ENCODE data around the gene KCNA10.

DNA sequence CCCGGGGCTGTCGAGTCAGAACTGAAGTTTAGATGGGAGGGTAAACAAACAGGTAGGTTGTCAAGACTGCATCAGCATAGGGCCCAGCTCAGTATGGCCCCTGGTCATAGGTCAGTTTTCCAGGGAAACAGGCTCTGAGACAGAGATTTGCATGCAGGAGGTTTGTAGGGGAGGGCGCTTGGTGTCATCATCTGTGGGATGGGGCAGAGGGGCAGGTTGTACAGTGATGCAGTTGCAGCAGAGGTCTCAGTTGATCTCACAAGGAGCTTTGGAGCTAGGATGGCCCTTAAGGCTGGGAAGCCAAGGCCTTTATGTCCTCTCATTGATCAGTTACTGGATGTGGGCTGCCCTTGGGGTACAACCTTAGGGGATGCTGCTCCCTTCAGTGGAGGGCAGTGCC lies 38.5 kb upstream of the KCNA10 start:
- TF ChIP-seq, protein P1, sequence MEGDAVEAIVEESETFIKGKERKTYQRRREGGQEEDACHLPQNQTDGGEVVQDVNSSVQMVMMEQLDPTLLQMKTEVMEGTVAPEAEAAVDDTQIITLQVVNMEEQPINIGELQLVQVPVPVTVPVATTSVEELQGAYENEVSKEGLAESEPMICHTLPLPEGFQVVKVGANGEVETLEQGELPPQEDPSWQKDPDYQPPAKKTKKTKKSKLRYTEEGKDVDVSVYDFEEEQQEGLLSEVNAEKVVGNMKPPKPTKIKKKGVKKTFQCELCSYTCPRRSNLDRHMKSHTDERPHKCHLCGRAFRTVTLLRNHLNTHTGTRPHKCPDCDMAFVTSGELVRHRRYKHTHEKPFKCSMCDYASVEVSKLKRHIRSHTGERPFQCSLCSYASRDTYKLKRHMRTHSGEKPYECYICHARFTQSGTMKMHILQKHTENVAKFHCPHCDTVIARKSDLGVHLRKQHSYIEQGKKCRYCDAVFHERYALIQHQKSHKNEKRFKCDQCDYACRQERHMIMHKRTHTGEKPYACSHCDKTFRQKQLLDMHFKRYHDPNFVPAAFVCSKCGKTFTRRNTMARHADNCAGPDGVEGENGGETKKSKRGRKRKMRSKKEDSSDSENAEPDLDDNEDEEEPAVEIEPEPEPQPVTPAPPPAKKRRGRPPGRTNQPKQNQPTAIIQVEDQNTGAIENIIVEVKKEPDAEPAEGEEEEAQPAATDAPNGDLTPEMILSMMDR (conservative IDR thresholded peaks at IDR 0.05; ENCODE audit: low read depth, low read length): no peak
- no peak for TF ChIP-seq EZH2 (IDR thresholded peaks at IDR 0.05; ENCODE audit: borderline replicate concordance, low read depth, low read length, poor library complexity, severe bottlenecking)

Data from A673 (cell line).